H1 (cell line): ENCODE data around the gene COX5A. TPM values are rescaled to one million over a fixed set of nuclear protein-coding genes. Genes with fewer than 3 reads are reported as not detected.
"Not testable (repeated sequence)": the region's sequence is repeated elsewhere in the genome, so short reads cannot be mapped to it uniquely, and the experiment has no call there.

ENCODE experiments used
- CTCF ChIA-PET: fragments of 300-600 bp; sonication (Branson Sonifier 250); formaldehyde crosslinking; loops from one replicate; lab custom pipeline; 2021; ENCODE audit not compliant: partially characterized antibody; lab: Charles Lee
- POLR2A ChIA-PET: fragments of 300-600 bp; sonication (Branson Sonifier 250); formaldehyde crosslinking; loops from one replicate; lab custom pipeline; 2021; ENCODE audit warnings: inconsistent platforms; ENCODE audit not compliant: partially characterized antibody; lab: Charles Lee
- DNase-seq, 2 experiments: peaks; one replicate each; pipeline versions ENCODE4 v3.0.0 to v3.0.0-alpha.2; 2010 to 2022; ENCODE audit warnings: low spot score in 2 of 2, low read depth in 1 of 2, mixed read lengths in 1 of 2
- FAIRE-seq: peaks from 2 replicates; lab custom pipeline; 2011; peaks lifted over from hg19 to GRCh38; lab: Jason Lieb, UNC
- H2AFZ ChIP-seq: 2 replicates; pipeline ENCODE4 v1.8.1; 2012; ENCODE audit warnings: low read length, inconsistent platforms
- H2AK5ac ChIP-seq: 2 replicates; pipeline ENCODE4 v1.6.1; 2013; ENCODE audit warnings: low read depth, low read length
- H2BK120ac ChIP-seq: replicated peaks from 2 replicates; pipeline ENCODE3; 2013; ENCODE audit warnings: low read depth, low read length, inconsistent platforms
- H2BK12ac ChIP-seq: 2 replicates; pipeline ENCODE4 v1.6.1; 2013; ENCODE audit warnings: low read depth, low read length
- H2BK15ac ChIP-seq: 2 replicates; pipeline ENCODE4 v1.6.1; 2013; ENCODE audit warnings: low read length
- H2BK20ac ChIP-seq: 2 replicates; pipeline ENCODE4 v1.6.1; 2013; ENCODE audit warnings: low read length
- H2BK5ac ChIP-seq: 2 replicates; pipeline ENCODE4 v1.6.1; 2013; ENCODE audit warnings: low read depth, low read length
- H3K14ac ChIP-seq: 2 replicates; pipeline ENCODE4 v1.6.1; 2013; ENCODE audit warnings: inconsistent platforms; ENCODE audit not compliant: insufficient read length
- H3K18ac ChIP-seq: 2 replicates; pipeline ENCODE4 v1.6.1; 2013; ENCODE audit warnings: low read length; ENCODE audit errors: extremely low read depth
- H3K23ac ChIP-seq: 2 replicates; pipeline ENCODE4 v1.6.1; 2013; ENCODE audit warnings: inconsistent platforms; ENCODE audit not compliant: insufficient read length
- H3K23me2 ChIP-seq: 2 replicates; pipeline ENCODE4 v1.6.1; 2013; ENCODE audit warnings: low read depth, low read length
- H3K27ac ChIP-seq: 2 replicates; pipeline ENCODE4 v1.6.1; 2011; ENCODE audit warnings: low read depth, low read length, inconsistent platforms
- H3K27me3 ChIP-seq, 4 experiments: replicated peaks in 1 of 4; 1 replicate in 1 of 4; 2 replicates in 3 of 4; pipeline versions ENCODE4 v1.6.1 to v1.8.1; 2011 to 2013; ENCODE audit warnings: low read length in 3 of 4, mild to moderate bottlenecking in 3 of 4, inconsistent platforms in 2 of 4, mixed read lengths in 2 of 4, moderate library complexity in 1 of 4; ENCODE audit not compliant: control insufficient read depth in 3 of 4, insufficient read depth in 3 of 4; ENCODE audit errors: extremely low read depth in 1 of 4
- H3K36me3 ChIP-seq, 4 experiments: 2 replicates each; pipeline versions ENCODE4 v1.6.1 to v1.8.1; 2011 to 2013; ENCODE audit warnings: mild to moderate bottlenecking in 4 of 4, low read length in 3 of 4, moderate library complexity in 2 of 4, control low read depth in 1 of 4, inconsistent platforms in 1 of 4; ENCODE audit not compliant: insufficient read depth in 4 of 4, control insufficient read depth in 2 of 4
- H3K4ac ChIP-seq: replicated peaks from 2 replicates; pipeline ENCODE3; 2013; ENCODE audit warnings: low read length, low read depth, mixed read lengths, inconsistent platforms; ENCODE audit not compliant: insufficient read length
- H3K4me1 ChIP-seq, 4 experiments: replicated peaks in 1 of 4; 1 replicate in 1 of 4; 2 replicates in 3 of 4; pipeline versions ENCODE4 v1.6.1 to v1.8.1; 2011 to 2013; ENCODE audit warnings: low read length in 3 of 4, inconsistent platforms in 2 of 4, mixed read lengths in 1 of 4; ENCODE audit not compliant: insufficient read depth in 4 of 4, control insufficient read depth in 3 of 4
- H3K4me2 ChIP-seq, 2 experiments: 2 replicates each; pipeline versions ENCODE4 v1.6.1 to v1.8.1; 2011 to 2013; ENCODE audit warnings: low read depth in 2 of 2, low read length in 2 of 2, control low read depth in 1 of 2, inconsistent platforms in 1 of 2, mild to moderate bottlenecking in 1 of 2; ENCODE audit not compliant: insufficient read depth in 1 of 2
- H3K4me3 ChIP-seq, 4 experiments: fragments of 200-600, 300-600 bp in 1 of 4; sonication (generic), shearing (Covaris generic), sonication (Bioruptor Twin) in 1 of 4; 2 replicates each; pipeline versions ENCODE4 v1.5.1 to v1.8.1; 2011 to 2016; ENCODE audit warnings: low read length in 4 of 4, low read depth in 3 of 4, control low read depth in 2 of 4, inconsistent platforms in 2 of 4, mild to moderate bottlenecking in 2 of 4, mixed read lengths in 1 of 4, moderate library complexity in 1 of 4; ENCODE audit not compliant: insufficient read depth in 2 of 4; ENCODE audit errors: extremely low read depth in 1 of 4
- H3K56ac ChIP-seq: replicated peaks from 2 replicates; pipeline ENCODE3; 2013; ENCODE audit warnings: low read depth, mild to moderate bottlenecking, mixed read lengths, low read length, inconsistent platforms; ENCODE audit not compliant: insufficient read length
- H3K79me1 ChIP-seq: 2 replicates; pipeline ENCODE4 v1.6.1; 2013; ENCODE audit warnings: low read depth, low read length, control low read depth
- H3K79me2 ChIP-seq, 2 experiments: 2 replicates each; pipeline versions ENCODE4 v1.6.1 to v1.8.1; 2012 to 2013; ENCODE audit warnings: low read length in 2 of 2, mild to moderate bottlenecking in 2 of 2, inconsistent platforms in 1 of 2; ENCODE audit not compliant: insufficient read depth in 2 of 2, control insufficient read depth in 1 of 2
- H3K9ac ChIP-seq, 4 experiments: replicated peaks in 1 of 4; 1 replicate in 1 of 4; 2 replicates in 3 of 4; pipeline versions ENCODE4 v1.6.1 to v1.8.1; 2011 to 2013; ENCODE audit warnings: low read depth in 3 of 4, low read length in 3 of 4, control low read depth in 2 of 4, mild to moderate bottlenecking in 2 of 4, moderate library complexity in 2 of 4, inconsistent platforms in 1 of 4; ENCODE audit errors: extremely low read depth in 1 of 4
- H3K9me3 ChIP-seq, 2 experiments: 2 replicates each; pipeline versions ENCODE4 v1.6.1 to v1.8.1; 2012 to 2013; ENCODE audit warnings: mild to moderate bottlenecking in 2 of 2, moderate library complexity in 2 of 2, control low read depth in 1 of 2, inconsistent platforms in 1 of 2, low read depth in 1 of 2, low read length in 1 of 2, mixed read lengths in 1 of 2; ENCODE audit not compliant: insufficient read depth in 2 of 2
- H4K20me1 ChIP-seq, 2 experiments: replicated peaks in 1 of 2; 2 replicates each; pipeline versions ENCODE3 to v1.8.1; 2011 to 2013; ENCODE audit warnings: inconsistent platforms in 2 of 2, low read length in 2 of 2, mild to moderate bottlenecking in 1 of 2; ENCODE audit not compliant: insufficient read depth in 2 of 2, control insufficient read depth in 1 of 2
- H4K5ac ChIP-seq: 2 replicates; pipeline ENCODE4 v1.6.1; 2013; ENCODE audit warnings: low read length, low read depth, mixed read lengths, inconsistent platforms; ENCODE audit not compliant: insufficient read length
- H4K8ac ChIP-seq: 2 replicates; pipeline ENCODE4 v1.8.0; 2013; ENCODE audit warnings: mild to moderate bottlenecking, moderate library complexity, low read length, inconsistent platforms; ENCODE audit not compliant: insufficient read depth; ENCODE audit errors: extremely low read depth
- H4K91ac ChIP-seq: replicated peaks from 2 replicates; pipeline ENCODE3; 2013; ENCODE audit warnings: low read length, mixed read lengths, inconsistent platforms; ENCODE audit not compliant: insufficient read length
- WGBS, 2 experiments: shearing (Covaris generic) in 1 of 2; methylation state at CpG; one replicate each; pipeline versions ENCODE4 v1.1.6 to v1.1.7; 2013 to 2015; ENCODE audit warnings: low lambda C conversion rate in 2 of 2, mixed read lengths in 2 of 2, inconsistent platforms in 1 of 2, low coverage in 1 of 2, missing lambda C conversion rate in 1 of 2; ENCODE audit not compliant: insufficient replicate concordance in 2 of 2, insufficient coverage in 1 of 2, insufficient read length in 1 of 2; ENCODE audit errors: extremely low coverage in 1 of 2, missing lambda C conversion rate in 1 of 2; 5-methylcytosine and 5-hydroxymethylcytosine counted together
- polyA plus RNA-seq, 7 experiments: library from polyadenylated mRNA; depleted of rRNA in 3 of 7; stranded (reverse) in 5 of 7; unstranded in 2 of 7; fragments of >200 nt in 5 of 7; fragments of 200-250 nt in 2 of 7; gene quantifications; 1 replicate in 5 of 7; 2 replicates in 1 of 7; 4 replicates in 1 of 7; pipeline versions ENCODE4 v1.2.1 to v1.2.3, GENCODE V29; 2011 to 2013; ENCODE audit warnings: missing spikeins in 2 of 7, mixed read lengths in 2 of 7
- total RNA-seq: library from RNA; stranded (reverse); fragmentation: NEBNext Ultra II Directional; extraction: Animal tissue kit (Norgen Biotek cat#: 25700); gene quantifications from 2 replicates; pipeline ENCODE4 v1.2.1, GENCODE V29; 2021

Gene COX5A
- total and polyA plus RNA-seq, 2 of the 8 experiments (the other 6 are each of a cell fraction or from before 2014, with no cell fraction given) = 270 to 367 TPM

DNA sequence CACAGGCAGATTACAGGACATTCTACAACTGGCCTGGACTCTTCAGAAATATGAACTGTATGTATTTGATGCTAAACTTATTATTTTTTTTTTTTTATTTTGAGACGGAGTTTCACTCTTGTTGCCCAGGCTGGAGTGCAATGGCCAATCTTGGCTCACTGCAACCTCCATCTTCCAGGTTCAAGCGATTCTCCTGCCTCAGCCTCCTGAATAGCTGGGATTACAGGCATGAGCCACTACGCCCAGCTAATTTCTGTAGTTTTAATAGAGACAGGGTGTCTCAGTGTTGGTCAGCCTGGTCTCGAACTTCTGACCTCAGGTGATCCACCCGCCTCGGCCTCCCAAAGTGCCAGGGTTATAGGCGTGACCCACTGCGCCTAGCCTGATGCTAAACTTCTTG, 24.1 kb downstream of the COX5A start:
- ChIA-PET CTCF (interaction anchor here (0.6 to 1.3 kb wide), 4 partner anchors 12 to 114 kb away, joined by 3 to 6 read pairs (median 3); no protein-coding TSS in a partner anchor), POLR2A (interaction anchor here (0.7 to 10.9 kb wide), 4 partner anchors 8 to 60 kb away, joined by 3 to 84 read pairs (median 5); partner anchors contain the start of gene COX5A)
- H3K4me3 ChIP-seq, H2BK15ac ChIP-seq, H3K9me3 ChIP-seq, H3K14ac ChIP-seq, H4K8ac ChIP-seq, H3K4me2 ChIP-seq, H3K4ac ChIP-seq, H3K27ac ChIP-seq, H3K23me2 ChIP-seq, DNase-seq, H3K23ac ChIP-seq, H2AFZ ChIP-seq, H3K27me3 ChIP-seq, H3K79me2 ChIP-seq, H2BK12ac ChIP-seq, H3K9ac ChIP-seq, H4K20me1 ChIP-seq, FAIRE-seq, H3K4me1 ChIP-seq, H2BK120ac ChIP-seq, H4K5ac ChIP-seq, H3K79me1 ChIP-seq, H3K18ac ChIP-seq, H4K91ac ChIP-seq, H2BK20ac ChIP-seq, H2AK5ac ChIP-seq, H3K56ac ChIP-seq, H2BK5ac ChIP-seq: not testable (repeated sequence)
- H3K36me3 ChIP-seq = peaks cover 8 to 47% (median 26%) of the 10 kb centered on the region in 4 experiments
- WGBS, 2 experiments = 94% methylated on average over 8 of the region's 8 CpGs; no CpG with 5 or more reads in 1 of the 2 experiments
